Measurements from ENCODE around the gene UGT1A5. TPM values are rescaled to one million over a fixed set of nuclear protein-coding genes. Genes with fewer than 3 reads are reported as not detected.

Gene UGT1A5
- total RNA-seq, 1 experiment from 2014 or later: not detected

- DNase-seq (ENCODE audit: low read depth): no peak
These were observed 95.5 kb downstream of the UGT1A5 start for GRCh38 chr2:233807966-233808935.

GRCh38 chr2:233810385-233810784, 97.7 kb downstream of the UGT1A5 start:
- no peak for DNase-seq (ENCODE audit: low read depth)

GRCh38 chr2:233811087-233811486, 98.4 kb downstream of the UGT1A5 start:
- no peak for DNase-seq (ENCODE audit: low read depth)

- no peak for DNase-seq (ENCODE audit: low read depth)
These were observed 99.0 kb downstream of the UGT1A5 start for GRCh38 chr2:233811732-233812131.

- no peak for DNase-seq (ENCODE audit: low read depth)
These were observed 100.7 kb downstream of the UGT1A5 start for GRCh38 chr2:233813236-233814055.

- no peak for DNase-seq (ENCODE audit: low read depth)
These were observed 101.5 kb downstream of the UGT1A5 start for GRCh38 chr2:233814056-233814835.

- DNase-seq (ENCODE audit: low read depth): no peak
These were observed 103.2 kb downstream of the UGT1A5 start for GRCh38 chr2:233815861-233816260.

- DNase-seq (ENCODE audit: low read depth): no peak
These were observed 103.6 kb downstream of the UGT1A5 start for GRCh38 chr2:233816334-233816733.

GRCh38 chr2:233816771-233817170, 104.1 kb downstream of the UGT1A5 start:
- DNase-seq (ENCODE audit: low read depth): no peak

- DNase-seq (ENCODE audit: low read depth): no peak
These were observed 104.7 kb downstream of the UGT1A5 start for GRCh38 chr2:233817361-233817911.

GRCh38 chr2:233817995-233818638, 105.4 kb downstream of the UGT1A5 start:
- DNase-seq (ENCODE audit: low read depth): no peak

GRCh38 chr2:233818639-233819621, 106.2 kb downstream of the UGT1A5 start:
- no peak for DNase-seq (ENCODE audit: low read depth)

GRCh38 chr2:233819884-233820773, 107.4 kb downstream of the UGT1A5 start:
- DNase-seq (ENCODE audit: low read depth): no peak

GRCh38 chr2:233820774-233821105, 108.0 kb downstream of the UGT1A5 start:
- DNase-seq (ENCODE audit: low read depth): no peak

GRCh38 chr2:233821196-233821595, 108.5 kb downstream of the UGT1A5 start:
- DNase-seq (ENCODE audit: low read depth): no peak

GRCh38 chr2:233821709-233822100, 109.0 kb downstream of the UGT1A5 start:
- DNase-seq (ENCODE audit: low read depth): no peak

- no peak for DNase-seq (ENCODE audit: low read depth)
These were observed 109.5 kb downstream of the UGT1A5 start for GRCh38 chr2:233822101-233822771.
